ENCODE results near the gene ATXN1.

DNA sequence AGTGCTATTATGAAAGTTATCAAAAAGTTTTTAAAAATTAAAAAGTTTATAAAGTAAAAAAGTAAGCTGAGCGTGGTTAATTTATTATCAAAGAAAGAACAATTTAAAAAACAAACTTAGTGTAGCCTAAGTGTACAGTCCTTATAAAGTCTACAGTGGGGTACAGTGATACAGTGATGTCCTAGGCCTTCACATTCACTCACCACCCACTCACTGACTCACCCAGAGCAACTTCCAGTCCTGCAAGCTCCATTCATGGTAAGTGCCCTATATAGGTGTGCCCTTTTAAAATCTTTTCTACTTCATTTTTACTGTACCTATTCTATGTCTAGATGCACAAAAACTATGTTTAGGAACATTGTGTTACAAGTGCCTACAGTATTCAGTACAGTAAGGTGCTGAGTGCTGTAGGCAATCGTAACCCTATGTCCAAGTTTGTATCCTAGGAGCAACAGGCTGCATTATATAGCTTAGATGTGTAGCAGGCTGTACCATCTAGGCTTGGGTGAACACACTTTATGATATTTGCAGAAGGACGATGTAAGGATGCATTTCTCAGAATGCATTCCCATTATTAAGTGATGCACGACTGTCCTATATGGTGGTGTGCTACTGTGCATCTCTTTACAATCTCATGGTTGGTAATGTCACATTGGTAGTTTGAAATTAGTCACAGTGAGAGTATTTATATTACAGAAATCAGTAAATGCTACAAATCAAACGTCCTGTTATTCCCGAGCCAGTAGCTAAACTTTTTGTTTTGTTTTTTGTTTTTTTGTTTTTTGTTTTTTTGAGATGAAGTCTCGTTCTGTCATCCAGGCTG is 364.6 kb downstream of the ATXN1 start:
- TF ChIP-seq, protein P1, sequence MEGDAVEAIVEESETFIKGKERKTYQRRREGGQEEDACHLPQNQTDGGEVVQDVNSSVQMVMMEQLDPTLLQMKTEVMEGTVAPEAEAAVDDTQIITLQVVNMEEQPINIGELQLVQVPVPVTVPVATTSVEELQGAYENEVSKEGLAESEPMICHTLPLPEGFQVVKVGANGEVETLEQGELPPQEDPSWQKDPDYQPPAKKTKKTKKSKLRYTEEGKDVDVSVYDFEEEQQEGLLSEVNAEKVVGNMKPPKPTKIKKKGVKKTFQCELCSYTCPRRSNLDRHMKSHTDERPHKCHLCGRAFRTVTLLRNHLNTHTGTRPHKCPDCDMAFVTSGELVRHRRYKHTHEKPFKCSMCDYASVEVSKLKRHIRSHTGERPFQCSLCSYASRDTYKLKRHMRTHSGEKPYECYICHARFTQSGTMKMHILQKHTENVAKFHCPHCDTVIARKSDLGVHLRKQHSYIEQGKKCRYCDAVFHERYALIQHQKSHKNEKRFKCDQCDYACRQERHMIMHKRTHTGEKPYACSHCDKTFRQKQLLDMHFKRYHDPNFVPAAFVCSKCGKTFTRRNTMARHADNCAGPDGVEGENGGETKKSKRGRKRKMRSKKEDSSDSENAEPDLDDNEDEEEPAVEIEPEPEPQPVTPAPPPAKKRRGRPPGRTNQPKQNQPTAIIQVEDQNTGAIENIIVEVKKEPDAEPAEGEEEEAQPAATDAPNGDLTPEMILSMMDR (IDR thresholded peaks at IDR 0.05), result no peak
- TF ChIP-seq POLR2A (IDR thresholded peaks at IDR 0.05), result no peak
